Thyroid gland (tissue), 4 donors: ENCODE data around the gene PATJ. TPM values are rescaled to one million over a fixed set of nuclear protein-coding genes. Genes with fewer than 3 reads are reported as not detected.

Experiments used
- DNase-seq, 2 donors: peaks; one replicate each; pipeline ENCODE4 v3.0.0-alpha.2; 2019
- H3K27ac ChIP-seq, 3 donors: fragments of 200-600 bp; sonication (generic); 1 replicate in 2 of 3; 2 replicates in 1 of 3; pipeline ENCODE4 v1.5.1; 2016 to 2019; ENCODE audit warnings: mild to moderate bottlenecking in 1 of 3, moderate library complexity in 1 of 3
- H3K27me3 ChIP-seq: fragments of 200-600 bp; sonication (generic); one replicate; pipeline ENCODE4 v1.5.1; 2019
- H3K36me3 ChIP-seq, 2 donors: fragments of 200-600 bp; sonication (generic); one replicate each; pipeline ENCODE4 v1.5.1; 2016 to 2019
- H3K4me1 ChIP-seq, 2 donors: fragments of 200-600 bp; sonication (generic); one replicate each; pipeline ENCODE4 v1.5.1; 2017 to 2019
- H3K4me3 ChIP-seq, 3 donors: fragments of 200-600 bp; sonication (generic); replicated peaks in 1 of 3; 1 replicate in 2 of 3; 2 replicates in 1 of 3; pipeline ENCODE4 v1.5.1; 2016; ENCODE audit warnings: mild to moderate bottlenecking in 1 of 3
- H3K9me3 ChIP-seq: fragments of 200-600 bp; sonication (generic); one replicate; pipeline ENCODE4 v1.5.1; 2017
- POLR2A ChIP-seq, 2 donors: fragments of 450-650 bp; IDR thresholded peaks; one replicate each; pipeline ENCODE4 v1.6.1; 2017; ENCODE audit warnings: antibody characterized with exemption in 2 of 2, mild to moderate bottlenecking in 2 of 2, moderate library complexity in 1 of 2
- WGBS, 2 donors: methylation state at CpG; one replicate each; pipeline ENCODE4 v1.1.5; 2017; 5-methylcytosine and 5-hydroxymethylcytosine counted together
- intact Hi-C: fragments of 100-400 bp; cut with DNase I; formaldehyde crosslinking; loops from one replicate; pipeline ENCODE4 v1.15.1; 2023
- microRNA-seq: library from miRNA; unstranded; fragments of <30 nt; microRNA quantifications from one replicate; pipeline ENCODE4, GENCODE V29; 2016
- small RNA-seq: library from RNA; depleted of rRNA; stranded (forward); fragments of <200 nt; gene quantifications from one replicate; pipeline ENCODE3, GENCODE V24; 2016
- total RNA-seq, 4 donors: library from RNA; depleted of rRNA; stranded (reverse); fragments of >200 nt; gene quantifications; one replicate each; pipeline ENCODE4 v1.2.3, GENCODE V29; 2016
- TF ChIP-seq, protein P1 (sequence below), 6 experiments: fragments of 200-600 bp in 3 of 6; fragments of 450-650 bp in 3 of 6; sonication (generic) in 3 of 6; IDR thresholded peaks; one replicate each; pipeline ENCODE4 v1.5.1; 2016 to 2019; ENCODE audit warnings: antibody characterized with exemption in 6 of 6, mild to moderate bottlenecking in 2 of 6, inconsistent platforms in 1 of 6, moderate library complexity in 1 of 6

PATJ gene
- total RNA-seq, 4 donors from 2014 or later, result 94.7 to 221 (median 119) TPM

DNA sequence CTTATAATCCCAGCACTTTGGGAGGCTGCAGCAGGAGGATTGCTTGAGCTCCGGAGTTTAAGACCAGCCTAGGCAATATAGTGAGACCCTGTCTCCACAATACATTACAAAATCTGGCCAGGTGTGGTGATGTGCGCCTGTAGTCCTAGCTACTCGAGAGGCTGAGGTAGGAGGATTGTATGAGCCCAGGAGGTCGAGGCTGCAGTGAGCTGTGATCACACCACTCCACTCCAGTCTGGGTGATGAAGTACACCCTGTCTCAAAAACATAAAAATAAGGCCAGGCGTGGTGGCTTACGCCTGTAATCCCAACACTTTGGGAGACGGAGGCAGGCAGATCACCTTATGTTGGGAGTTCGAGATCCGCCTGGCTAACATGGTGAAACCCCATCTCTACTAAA lies 480.0 kb downstream of the PATJ start:
- Histone ChIP-seq H3K4me3 (no peak overlapping the region), H3K9me3 (no peaks in the 10 kb centered on the region), H3K27ac (no peak overlapping the region), H3K27me3 (no peaks in the 10 kb centered on the region), H3K4me1 (no peaks in the 10 kb centered on the region), H3K36me3 (no peaks in the 10 kb centered on the region)
- intact Hi-C loops, result no loop called here
- TF ChIP-seq POLR2A (IDR thresholded peaks at IDR 0.05), result no peak
- TF ChIP-seq, protein P1, sequence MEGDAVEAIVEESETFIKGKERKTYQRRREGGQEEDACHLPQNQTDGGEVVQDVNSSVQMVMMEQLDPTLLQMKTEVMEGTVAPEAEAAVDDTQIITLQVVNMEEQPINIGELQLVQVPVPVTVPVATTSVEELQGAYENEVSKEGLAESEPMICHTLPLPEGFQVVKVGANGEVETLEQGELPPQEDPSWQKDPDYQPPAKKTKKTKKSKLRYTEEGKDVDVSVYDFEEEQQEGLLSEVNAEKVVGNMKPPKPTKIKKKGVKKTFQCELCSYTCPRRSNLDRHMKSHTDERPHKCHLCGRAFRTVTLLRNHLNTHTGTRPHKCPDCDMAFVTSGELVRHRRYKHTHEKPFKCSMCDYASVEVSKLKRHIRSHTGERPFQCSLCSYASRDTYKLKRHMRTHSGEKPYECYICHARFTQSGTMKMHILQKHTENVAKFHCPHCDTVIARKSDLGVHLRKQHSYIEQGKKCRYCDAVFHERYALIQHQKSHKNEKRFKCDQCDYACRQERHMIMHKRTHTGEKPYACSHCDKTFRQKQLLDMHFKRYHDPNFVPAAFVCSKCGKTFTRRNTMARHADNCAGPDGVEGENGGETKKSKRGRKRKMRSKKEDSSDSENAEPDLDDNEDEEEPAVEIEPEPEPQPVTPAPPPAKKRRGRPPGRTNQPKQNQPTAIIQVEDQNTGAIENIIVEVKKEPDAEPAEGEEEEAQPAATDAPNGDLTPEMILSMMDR (IDR thresholded peaks at IDR 0.05), result no peak
- DNase-seq, result no peak
- WGBS, 2 donors, result 87 to 90% methylated on average over 9 of the region's 9 CpGs

DNA sequence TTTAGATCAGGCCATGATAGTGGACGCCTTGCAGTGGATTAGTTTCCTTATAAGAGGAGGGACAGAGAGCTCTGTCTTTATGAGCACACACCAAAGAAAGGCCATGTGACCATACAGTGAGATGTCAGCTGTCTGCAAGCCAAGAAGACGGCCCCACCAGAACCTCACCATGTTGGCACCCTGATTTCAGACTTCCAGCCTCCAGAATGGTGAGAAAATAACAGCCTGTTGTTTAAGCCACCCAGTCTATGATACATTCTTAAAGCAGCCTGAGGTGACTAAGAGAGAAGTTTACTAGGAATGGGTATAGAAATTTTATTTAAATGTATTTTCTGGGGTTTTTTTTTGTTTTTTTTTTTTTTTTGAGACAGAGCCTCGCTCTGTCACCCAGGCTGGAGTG lies 481.9 kb downstream of the PATJ start:
- Histone ChIP-seq H3K36me3 (no peaks in the 10 kb centered on the region), H3K27ac (no peak overlapping the region), H3K4me1 (no peaks in the 10 kb centered on the region), H3K4me3 (no peak overlapping the region), H3K27me3 (no peaks in the 10 kb centered on the region), H3K9me3 (no peaks in the 10 kb centered on the region)
- DNase-seq, result no peak
- no peak for TF ChIP-seq POLR2A (IDR thresholded peaks at IDR 0.05)
- TF ChIP-seq, protein P1 (IDR thresholded peaks at IDR 0.05), result no peak
- intact Hi-C loops, result no loop called here
- 57 to 61% methylated on average over 3 of the region's 3 CpGs for WGBS, 2 donors

DNA sequence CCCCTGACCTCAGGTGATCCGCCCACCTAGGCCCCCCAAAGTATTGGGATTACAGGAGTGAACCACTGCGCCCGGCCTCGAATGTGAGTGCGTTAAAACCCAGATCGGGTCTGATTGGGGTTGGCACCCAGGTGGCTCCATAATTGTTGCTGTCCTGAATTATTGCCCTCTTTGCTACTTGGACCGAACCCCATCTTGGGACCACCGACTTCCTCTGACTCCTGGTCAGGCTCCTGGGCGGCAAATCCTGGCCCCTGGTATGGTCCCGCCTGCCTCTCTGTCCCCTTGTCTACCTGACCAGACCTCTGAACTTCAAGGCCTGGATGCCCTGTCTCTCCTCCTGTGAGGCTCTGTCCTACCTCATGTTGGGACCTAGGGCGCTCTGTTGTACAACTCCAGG lies 485.2 kb downstream of the PATJ start:
- H3K4me3 ChIP-seq, result no peak overlapping the region
- no peaks in the 10 kb centered on the region for H3K4me1 ChIP-seq
- TF ChIP-seq POLR2A (IDR thresholded peaks at IDR 0.05), result no peak
- TF ChIP-seq, protein P1 (IDR thresholded peaks at IDR 0.05), result no peak
- no peaks in the 10 kb centered on the region for H3K27me3 ChIP-seq
- H3K36me3 ChIP-seq, result no peaks in the 10 kb centered on the region
- 81 to 89% methylated on average over 11 of the region's 11 CpGs for WGBS, 2 donors
- no peaks in the 10 kb centered on the region for H3K9me3 ChIP-seq
- H3K27ac ChIP-seq, result no peak overlapping the region
- DNase-seq, result no peak
- intact Hi-C loops, result no loop called here

Small RNA genes within 50 kb of the gene (microRNA-seq; reads per million reads assigned to microRNA genes)
- gene MIR3116-1 (not detected), gene MIR3116-2 (not detected)

Small RNA genes within 50 kb of the gene (small RNA-seq; reads per million reads assigned to genes)
- gene LAMTOR5P1, result not detected
- not detected for gene MIR3116-1
- not detected for gene RN7SL180P
- gene RNU6-1177P, result not detected
- gene RNU6-414P, result not detected

Other genes starting within 250 kb of the PATJ start
- 10 to 100 TPM; 55.7 to 84.4 (median 69.9) TPM for gene TM2D1, start 17.3 kb upstream of the PATJ start, total RNA-seq